ENCODE data around the gene CDH4. TPM values are rescaled to one million over a fixed set of nuclear protein-coding genes. Genes with fewer than 3 reads are reported as not detected.

The CDH4 gene
- total and polyA plus RNA-seq, 2 donors (not counting 3 experiments of a cell fraction or from before 2014, with no cell fraction given): 0.17 to 0.51 TPM

- H3K27ac ChIP-seq (ENCODE audit: insufficient read depth, low read depth, low read length): no peak overlapping the region
- DNase-seq (ENCODE audit: low read depth, low spot score) (no peak), FAIRE-seq (no peak)
- H3K79me2 ChIP-seq (ENCODE audit: control insufficient read depth, insufficient read depth, low read length): no peaks in the 10 kb centered on the region
- CTCF ChIA-PET: no interaction called here
- H3K4me3 ChIP-seq (replicated peaks in 1 of 3; ENCODE audit: insufficient read depth in 1 of 3, low read depth in 1 of 3, low read length in 3 of 3): no peak overlapping the region
- POLR2A ChIA-PET: no interaction called here
- dilution Hi-C loops (cut with MboI; ENCODE audit: extremely low pct_ligation_motif_present, low sequenced_read_pairs) (no loop called here), intact Hi-C loops (cut with micrococcal nuclease) (no loop called here)
- no peaks in the 10 kb centered on the region for H3K36me3 ChIP-seq (ENCODE audit: control insufficient read depth in 2 of 2, extremely low read depth in 1 of 2, insufficient read depth in 2 of 2, low read length in 2 of 2)
- H3K9me1 ChIP-seq (replicated peaks; ENCODE audit: control insufficient read depth, extremely low read depth, insufficient read depth, low read length): no peaks in the 10 kb centered on the region
- TF ChIP-seq EZH2 (IDR thresholded peaks at IDR 0.05; ENCODE audit: borderline replicate concordance, low read depth, low read length, severe bottlenecking) (no peak), FOS (IDR thresholded peaks at IDR 0.05; ENCODE audit: borderline replicate concordance, insufficient read depth, low read length) (no peak)
- TF ChIP-seq, protein P1, sequence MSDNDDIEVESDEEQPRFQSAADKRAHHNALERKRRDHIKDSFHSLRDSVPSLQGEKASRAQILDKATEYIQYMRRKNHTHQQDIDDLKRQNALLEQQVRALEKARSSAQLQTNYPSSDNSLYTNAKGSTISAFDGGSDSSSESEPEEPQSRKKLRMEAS (IDR thresholded peaks at IDR 0.05; ENCODE audit: insufficient read depth, insufficient read length): no peak
- H3K27me3 ChIP-seq (ENCODE audit: control insufficient read depth in 2 of 2, insufficient read depth in 2 of 2, low read length in 2 of 2): no peaks in the 10 kb centered on the region
- H3K4me1 ChIP-seq (ENCODE audit: control insufficient read depth, extremely low read depth, insufficient read depth, low read length): no peaks in the 10 kb centered on the region
- no TSS peak for BruUV-seq (replicated peaks)
- H4K20me1 ChIP-seq (replicated peaks; ENCODE audit: control insufficient read depth, extremely low read depth, insufficient read depth, low read length): no peaks in the 10 kb centered on the region
- no peak overlapping the region for H3K4me2 ChIP-seq (ENCODE audit: insufficient read depth, low read length)
- no peak overlapping the region for H3K9ac ChIP-seq (replicated peaks; ENCODE audit: extremely low read depth, insufficient read depth, low read length)
- H3K9me3 ChIP-seq (replicated peaks; ENCODE audit: control insufficient read depth, insufficient read depth, low read length): peaks cover 5% of the 10 kb centered on the region
- H2AFZ ChIP-seq (ENCODE audit: low read depth, low read length): no peak overlapping the region
Observed at GRCh38 chr20:61234224-61234890, 17.7 kb upstream of the CDH4 start.

DNA sequence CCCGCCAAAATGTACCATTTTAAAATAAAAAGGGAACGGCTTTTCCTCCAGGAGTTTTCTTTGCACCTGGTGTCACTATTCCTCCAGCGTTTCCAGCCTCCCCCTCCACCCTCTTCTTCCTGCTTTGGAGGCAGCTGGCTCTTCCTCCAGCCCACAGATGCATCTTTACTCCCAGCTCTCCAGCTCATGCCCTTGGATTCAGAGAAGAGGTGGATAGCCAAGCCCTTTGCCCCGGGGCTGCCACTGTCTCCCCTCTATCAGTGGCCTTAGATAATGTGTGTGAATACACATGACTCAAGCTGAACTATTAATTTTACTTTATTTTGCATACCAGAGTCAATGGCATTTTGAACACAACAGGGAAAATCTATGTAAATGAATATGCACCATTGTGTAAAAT lies 15.3 kb upstream of the CDH4 start:
- Histone ChIP-seq H2AFZ (ENCODE audit: low read depth, low read length) (no peak overlapping the region), H3K27me3 (ENCODE audit: control insufficient read depth in 2 of 2, insufficient read depth in 2 of 2, low read length in 2 of 2) (no peaks in the 10 kb centered on the region), H3K79me2 (ENCODE audit: control insufficient read depth, insufficient read depth, low read length) (no peaks in the 10 kb centered on the region), H3K4me3 (replicated peaks in 1 of 3; ENCODE audit: insufficient read depth in 1 of 3, low read depth in 1 of 3, low read length in 3 of 3) (no peak overlapping the region), H3K9ac (replicated peaks; ENCODE audit: extremely low read depth, insufficient read depth, low read length) (no peak overlapping the region), H3K4me1 (ENCODE audit: control insufficient read depth, extremely low read depth, insufficient read depth, low read length) (no peaks in the 10 kb centered on the region), H3K36me3 (ENCODE audit: control insufficient read depth in 2 of 2, extremely low read depth in 1 of 2, insufficient read depth in 2 of 2, low read length in 2 of 2) (no peaks in the 10 kb centered on the region), H3K9me3 (replicated peaks; ENCODE audit: control insufficient read depth, insufficient read depth, low read length) (peaks cover 8% of the 10 kb centered on the region), H3K4me2 (ENCODE audit: insufficient read depth, low read length) (no peak overlapping the region), H3K9me1 (replicated peaks; ENCODE audit: control insufficient read depth, extremely low read depth, insufficient read depth, low read length) (no peaks in the 10 kb centered on the region), H4K20me1 (replicated peaks; ENCODE audit: control insufficient read depth, extremely low read depth, insufficient read depth, low read length) (no peaks in the 10 kb centered on the region), H3K27ac (ENCODE audit: insufficient read depth, low read depth, low read length) (no peak overlapping the region)
- intact Hi-C loops (cut with micrococcal nuclease) (no loop called here), dilution Hi-C loops (cut with MboI; ENCODE audit: extremely low pct_ligation_motif_present, low sequenced_read_pairs) (no loop called here)
- POLR2A ChIA-PET: no interaction called here
- DNase-seq (ENCODE audit: low read depth, low spot score): no peak
- CTCF ChIA-PET: no interaction called here
- no TSS peak for BruUV-seq (replicated peaks)
- TF ChIP-seq POLR2AphosphoS5 (IDR thresholded peaks at IDR 0.05; ENCODE audit: insufficient read depth, low read depth, low read length): no peak
- TF ChIP-seq MYC (IDR thresholded peaks at IDR 0.05; ENCODE audit: low read depth, low read length): no peak
- TF ChIP-seq POLR2A (IDR thresholded peaks at IDR 0.05; ENCODE audit: low read depth, low read length): no peak
- no peak for TF ChIP-seq FOS (IDR thresholded peaks at IDR 0.05; ENCODE audit: borderline replicate concordance, insufficient read depth, low read length)
- TF ChIP-seq, protein P2, sequence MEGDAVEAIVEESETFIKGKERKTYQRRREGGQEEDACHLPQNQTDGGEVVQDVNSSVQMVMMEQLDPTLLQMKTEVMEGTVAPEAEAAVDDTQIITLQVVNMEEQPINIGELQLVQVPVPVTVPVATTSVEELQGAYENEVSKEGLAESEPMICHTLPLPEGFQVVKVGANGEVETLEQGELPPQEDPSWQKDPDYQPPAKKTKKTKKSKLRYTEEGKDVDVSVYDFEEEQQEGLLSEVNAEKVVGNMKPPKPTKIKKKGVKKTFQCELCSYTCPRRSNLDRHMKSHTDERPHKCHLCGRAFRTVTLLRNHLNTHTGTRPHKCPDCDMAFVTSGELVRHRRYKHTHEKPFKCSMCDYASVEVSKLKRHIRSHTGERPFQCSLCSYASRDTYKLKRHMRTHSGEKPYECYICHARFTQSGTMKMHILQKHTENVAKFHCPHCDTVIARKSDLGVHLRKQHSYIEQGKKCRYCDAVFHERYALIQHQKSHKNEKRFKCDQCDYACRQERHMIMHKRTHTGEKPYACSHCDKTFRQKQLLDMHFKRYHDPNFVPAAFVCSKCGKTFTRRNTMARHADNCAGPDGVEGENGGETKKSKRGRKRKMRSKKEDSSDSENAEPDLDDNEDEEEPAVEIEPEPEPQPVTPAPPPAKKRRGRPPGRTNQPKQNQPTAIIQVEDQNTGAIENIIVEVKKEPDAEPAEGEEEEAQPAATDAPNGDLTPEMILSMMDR (IDR thresholded peaks at IDR 0.05; ENCODE audit: extremely low read depth in 1 of 2, insufficient read depth in 1 of 2, low read depth in 1 of 2, low read length in 2 of 2): no peak
- no peak for TF ChIP-seq JUN (IDR thresholded peaks at IDR 0.05; ENCODE audit: borderline replicate concordance, insufficient read depth, insufficient read length, low read depth)
- TF ChIP-seq EZH2 (IDR thresholded peaks at IDR 0.05; ENCODE audit: borderline replicate concordance, low read depth, low read length, severe bottlenecking): no peak
- TF ChIP-seq, protein P1 (IDR thresholded peaks at IDR 0.05; ENCODE audit: insufficient read depth, insufficient read length): no peak
- TF ChIP-seq GATA2 (IDR thresholded peaks at IDR 0.05; ENCODE audit: insufficient read depth, insufficient read length, low read depth, low read length): no peak
- no peak for FAIRE-seq

Measured in endothelial cell of umbilical vein (primary cell).